Stimulated activated CD4-positive, alpha-beta T cell treated with anti-CD3 and anti-CD28 coated beads, Interleukin-15, amount 100 ng/mL, for 1 hour (primary cell): Measurements from ENCODE around the gene CEBPG.

Source experiments
- DNase-seq, 2 donors: peaks; one replicate each; pipeline ENCODE4 v3.0.0-alpha.2; 2020; ENCODE audit warnings: low read depth in 1 of 2, low spot score in 1 of 2

The CEBPG gene

GRCh38 chr19:33405553-33406461 is 32.3 kb downstream of the CEBPG start:
- DNase-seq = no peak

GRCh38 chr19:33406521-33407139 is 33.1 kb downstream of the CEBPG start:
- peak; percentile 56 to 64 for DNase-seq

- DNase-seq = no peak
Observed at GRCh38 chr19:33407140-33407551, 33.6 kb downstream of the CEBPG start.

- no peak for DNase-seq
Observed at GRCh38 chr19:33407716-33408115, 34.2 kb downstream of the CEBPG start.

GRCh38 chr19:33408116-33408515 is 34.6 kb downstream of the CEBPG start:
- DNase-seq = no peak

- DNase-seq = no peak
Observed at GRCh38 chr19:33408538-33409434, 35.3 kb downstream of the CEBPG start.

GRCh38 chr19:33409906-33410685 is 36.6 kb downstream of the CEBPG start:
- no peak for DNase-seq

GRCh38 chr19:33410915-33411401 is 37.4 kb downstream of the CEBPG start:
- DNase-seq = no peak

- no peak for DNase-seq
Observed at GRCh38 chr19:33411621-33412180, 38.2 kb downstream of the CEBPG start.

GRCh38 chr19:33412601-33413425 is 39.3 kb downstream of the CEBPG start:
- DNase-seq = no peak

- no peak for DNase-seq
Observed at GRCh38 chr19:33413426-33413725, 39.9 kb downstream of the CEBPG start.

GRCh38 chr19:33413868-33414666 is 40.6 kb downstream of the CEBPG start:
- DNase-seq = no peak

GRCh38 chr19:33414667-33415605 is 41.4 kb downstream of the CEBPG start:
- DNase-seq = no peak

GRCh38 chr19:33416307-33417215 is 43.1 kb downstream of the CEBPG start:
- peak; percentile 40 to 44 for DNase-seq

- DNase-seq = no peak
Observed at GRCh38 chr19:33417751-33418150, 44.2 kb downstream of the CEBPG start.

- DNase-seq = no peak
Observed at GRCh38 chr19:33418461-33418860, 45.0 kb downstream of the CEBPG start.
